ENCODE measurements around the gene C1GALT1.
"Not testable (repeated sequence)": the region's sequence is repeated elsewhere in the genome, so short reads cannot be mapped to it uniquely, and the experiment has no call there.

- TF ChIP-seq CTCF, POLR2A (IDR thresholded peaks at IDR 0.05): not testable (repeated sequence)
These were observed 10.7 kb downstream of the C1GALT1 start for GRCh38 chr7:7192798-7193788.

Data from thyroid gland (tissue), 4 donors.